Left lung (tissue), 10 donors: ENCODE measurements around the gene TIA1. TPM values are rescaled to one million over a fixed set of nuclear protein-coding genes. Genes with fewer than 3 reads are reported as not detected.
"Not testable (repeated sequence)": the region's sequence is repeated elsewhere in the genome, so short reads cannot be mapped to it uniquely, and the experiment has no call there.

Experiments
- ATAC-seq: fragments of 200-7000 bp; cut with Tn5 transposase; one replicate; pipeline ENCODE4 v1.9.1; 2020; ENCODE audit warnings: moderate library complexity
- DNase-seq, 4 donors: peaks; one replicate each; pipeline ENCODE4 v3.0.0-alpha.2; 2013 to 2020
- H3K27ac ChIP-seq, 2 donors: fragments of 200-600 bp; sonication (generic) in 1 of 2; one replicate each; pipeline versions ENCODE4 v1.5.0 to v1.8.0; 2020 to 2021
- H3K27me3 ChIP-seq, 2 donors: fragments of 200-600 bp; sonication (generic) in 1 of 2; one replicate each; pipeline versions ENCODE4 v1.5.0 to v1.8.0; 2020 to 2021
- H3K36me3 ChIP-seq, 2 donors: fragments of 200-600 bp; sonication (generic) in 1 of 2; one replicate each; pipeline versions ENCODE4 v1.5.0 to v1.8.0; 2020 to 2021
- H3K4me1 ChIP-seq, 2 donors: fragments of 200-600 bp; one replicate each; pipeline ENCODE4 v1.8.0; 2021
- H3K4me3 ChIP-seq, 2 donors: fragments of 200-600 bp; sonication (generic) in 1 of 2; one replicate each; pipeline versions ENCODE4 v1.5.0 to v1.8.0; 2020 to 2021; ENCODE audit warnings: mild to moderate bottlenecking in 1 of 2
- H3K9me3 ChIP-seq, 2 donors: fragments of 200-600 bp; sonication (generic) in 1 of 2; one replicate each; pipeline versions ENCODE4 v1.5.0 to v1.8.0; 2020 to 2021
- intact Hi-C, 2 donors: fragments of 100-400 bp; cut with DNase I; formaldehyde crosslinking; loops; one replicate each; pipeline versions ENCODE4 v1.11.2 to v1.14.2; 2022
- polyA plus RNA-seq, 6 donors: library from polyadenylated mRNA; unstranded; fragments of 120-200 nt; gene quantifications; one replicate each; pipeline ENCODE4 v1.2.1, GENCODE V29; 2013; ENCODE audit not compliant: insufficient read length in 6 of 6
- total RNA-seq, 2 donors: library from RNA; stranded (reverse); fragmentation: NEBNext Ultra II Directional; extraction: Animal tissue kit (Norgen Biotek cat#: 25700); gene quantifications; one replicate each; pipeline ENCODE4 v1.2.1, GENCODE V29; 2021
- TF ChIP-seq, protein P1 (sequence below), 2 donors: fragments of 200-600 bp; sonication (generic) in 1 of 2; IDR thresholded peaks; one replicate each; pipeline versions ENCODE4 v1.5.0 to v1.8.0; 2021; ENCODE audit warnings: antibody characterized with exemption in 2 of 2
- donor health status: DM: no; HTN: yes; CAD: no.
- donor health status: DM: no; HTN: no; CAD: no.

The TIA1 gene
- total and polyA plus RNA-seq, 8 donors = 92.9 to 639 (median 532) TPM

- Histone ChIP-seq H3K36me3 (no peaks in the 10 kb centered on the region), H3K9me3 (no peaks in the 10 kb centered on the region), H3K4me1 (peaks cover 0 to 9% of the 10 kb centered on the region in 2 donors), H3K27me3 (no peaks in the 10 kb centered on the region), H3K4me3 (no peak overlapping the region), H3K27ac (no peak overlapping the region)
- TF ChIP-seq, protein P1, sequence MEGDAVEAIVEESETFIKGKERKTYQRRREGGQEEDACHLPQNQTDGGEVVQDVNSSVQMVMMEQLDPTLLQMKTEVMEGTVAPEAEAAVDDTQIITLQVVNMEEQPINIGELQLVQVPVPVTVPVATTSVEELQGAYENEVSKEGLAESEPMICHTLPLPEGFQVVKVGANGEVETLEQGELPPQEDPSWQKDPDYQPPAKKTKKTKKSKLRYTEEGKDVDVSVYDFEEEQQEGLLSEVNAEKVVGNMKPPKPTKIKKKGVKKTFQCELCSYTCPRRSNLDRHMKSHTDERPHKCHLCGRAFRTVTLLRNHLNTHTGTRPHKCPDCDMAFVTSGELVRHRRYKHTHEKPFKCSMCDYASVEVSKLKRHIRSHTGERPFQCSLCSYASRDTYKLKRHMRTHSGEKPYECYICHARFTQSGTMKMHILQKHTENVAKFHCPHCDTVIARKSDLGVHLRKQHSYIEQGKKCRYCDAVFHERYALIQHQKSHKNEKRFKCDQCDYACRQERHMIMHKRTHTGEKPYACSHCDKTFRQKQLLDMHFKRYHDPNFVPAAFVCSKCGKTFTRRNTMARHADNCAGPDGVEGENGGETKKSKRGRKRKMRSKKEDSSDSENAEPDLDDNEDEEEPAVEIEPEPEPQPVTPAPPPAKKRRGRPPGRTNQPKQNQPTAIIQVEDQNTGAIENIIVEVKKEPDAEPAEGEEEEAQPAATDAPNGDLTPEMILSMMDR (IDR thresholded peaks at IDR 0.05) = no peak
- intact Hi-C loops = no loop called here
- no peak for DNase-seq
- ATAC-seq = no peak
Measured at GRCh38 chr2:70192516-70192915, 55.9 kb downstream of the TIA1 start.

GRCh38 chr2:70191244-70191735, 57.1 kb downstream of the TIA1 start:
- Histone ChIP-seq H3K4me3 (peak overlapping the region; percentile 70 to 93), H3K27ac (peak overlapping the region; percentile 90 to 96), H3K36me3 (no peaks in the 10 kb centered on the region), H3K9me3 (no peaks in the 10 kb centered on the region), H3K4me1 (peaks cover 0 to 9% of the 10 kb centered on the region in 2 donors), H3K27me3 (no peaks in the 10 kb centered on the region)
- DNase-seq = no peak
- intact Hi-C loops = no loop called here
- no peak for ATAC-seq
- TF ChIP-seq, protein P1 (IDR thresholded peaks at IDR 0.05) = no peak

- Histone ChIP-seq H3K27ac (peak within 1 kb of the TSS; percentile 90 to 96), H3K4me3 (peak within 1 kb of the TSS; percentile 70 to 93), H3K36me3 (no peaks in the 10 kb centered on the region), H3K4me1 (peaks cover 0 to 9% of the 10 kb centered on the region in 2 donors), H3K9me3 (no peaks in the 10 kb centered on the region), H3K27me3 (no peaks in the 10 kb centered on the region)
- DNase-seq (peak; percentile 96 to 99 (median 97)), ATAC-seq (peak; percentile 98)
- TF ChIP-seq, protein P1 (IDR thresholded peaks at IDR 0.05) = no peak
- intact Hi-C loops = no loop called here
Measured at GRCh38 chr2:70190418-70191243, 57.8 kb downstream of the TIA1 start, which contains the start of gene C2orf42. C2orf42 (minus strand) TSS chr2:70191019; CDS start chr2:70181985, 9,034 bp downstream.

DNA sequence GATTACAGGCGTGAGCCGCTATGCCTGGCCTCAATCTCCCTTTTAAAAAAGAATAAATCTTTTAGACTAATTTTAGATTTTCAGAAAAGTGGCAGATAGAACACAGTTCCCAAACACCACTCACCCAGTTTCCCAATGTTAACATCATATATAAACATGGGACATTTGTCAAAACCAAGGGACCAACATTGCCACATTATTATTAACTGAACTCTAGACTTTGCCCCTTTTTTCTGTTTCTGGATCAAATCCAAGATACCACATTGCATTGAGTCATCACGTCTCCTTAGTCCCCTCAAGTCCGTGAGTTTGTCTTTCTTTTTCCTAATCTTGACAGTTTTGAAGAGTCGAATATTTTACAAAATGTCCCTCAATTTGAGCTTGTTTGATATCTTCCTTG, 60.0 kb downstream of the TIA1 start:
- no peak overlapping the region for H3K4me3 ChIP-seq
- H3K4me1 ChIP-seq = peaks cover 0 to 9% of the 10 kb centered on the region in 2 donors
- ATAC-seq (no peak), DNase-seq (no peak)
- no peaks in the 10 kb centered on the region for H3K27me3 ChIP-seq
- H3K36me3 ChIP-seq = no peaks in the 10 kb centered on the region
- H3K27ac ChIP-seq = no peak overlapping the region
- TF ChIP-seq, protein P1 (IDR thresholded peaks at IDR 0.05) = no peak
- no peaks in the 10 kb centered on the region for H3K9me3 ChIP-seq
- intact Hi-C loops = no loop called here

DNA sequence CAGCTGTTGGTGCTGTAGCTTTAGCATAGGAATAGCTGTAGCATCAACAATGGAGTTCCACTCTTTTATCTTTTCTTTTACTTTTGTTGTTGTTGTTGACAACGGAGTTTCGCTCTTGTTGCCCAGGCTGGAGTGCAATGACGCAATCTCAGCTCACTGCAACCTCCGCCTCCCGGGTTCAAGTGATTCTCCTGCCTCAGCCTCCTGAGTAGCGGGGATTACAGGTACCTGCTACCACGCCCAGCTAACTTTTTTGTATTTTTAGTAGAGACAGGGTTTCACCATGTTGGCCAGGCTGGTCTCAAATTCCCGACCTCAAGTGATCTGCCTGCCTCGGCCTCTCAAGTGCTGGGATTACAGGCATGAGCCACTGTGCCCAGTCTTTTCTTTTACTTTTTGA, 61.3 kb downstream of the TIA1 start:
- H3K4me3 ChIP-seq, H3K27me3 ChIP-seq, H3K27ac ChIP-seq, H3K4me1 ChIP-seq, intact Hi-C loops, DNase-seq, ATAC-seq, H3K36me3 ChIP-seq, H3K9me3 ChIP-seq: not testable (repeated sequence)
